Trophoblast cell (in vitro differentiated cells and primary cell): Measurements from ENCODE around the gene RHO.
"Not testable (repeated sequence)": the region's sequence is repeated elsewhere in the genome, so short reads cannot be mapped to it uniquely, and the experiment has no call there.

ENCODE experiments used
- DNase-seq, 2 donors: peaks; one replicate each; pipeline ENCODE4 v3.0.0-alpha.2; 2016
- H2AFZ ChIP-seq: 2 replicates; pipeline ENCODE4 v1.6.1; 2013; ENCODE audit warnings: low read length, moderate library complexity, mild to moderate bottlenecking; ENCODE audit not compliant: insufficient read depth, poor library complexity
- H2AK5ac ChIP-seq: 2 replicates; pipeline ENCODE4 v1.6.1; 2013; ENCODE audit warnings: mild to moderate bottlenecking, low read length
- H2BK120ac ChIP-seq: 2 replicates; pipeline ENCODE4 v1.6.1; 2013; ENCODE audit warnings: low read length, mild to moderate bottlenecking, moderate library complexity; ENCODE audit not compliant: insufficient read depth, poor library complexity
- H2BK12ac ChIP-seq: 2 replicates; pipeline ENCODE4 v1.6.1; 2013; ENCODE audit warnings: mild to moderate bottlenecking, low read length, moderate library complexity
- H2BK5ac ChIP-seq: 2 replicates; pipeline ENCODE4 v1.6.1; 2013; ENCODE audit warnings: low read length, low read depth, moderate library complexity, mild to moderate bottlenecking; ENCODE audit not compliant: poor library complexity
- H3K14ac ChIP-seq: 2 replicates; pipeline ENCODE4 v1.6.1; 2013; ENCODE audit warnings: mild to moderate bottlenecking, low read length
- H3K18ac ChIP-seq: 2 replicates; pipeline ENCODE4 v1.6.1; 2013; ENCODE audit warnings: mild to moderate bottlenecking, low read length
- H3K23ac ChIP-seq: 2 replicates; pipeline ENCODE4 v1.6.1; 2013; ENCODE audit warnings: low read length
- H3K27ac ChIP-seq: 2 replicates; pipeline ENCODE4 v1.5.1; 2013; ENCODE audit warnings: low read depth, mild to moderate bottlenecking, inconsistent platforms, low read length, moderate library complexity
- H3K27me3 ChIP-seq: 2 replicates; pipeline ENCODE4 v1.6.1; 2013; ENCODE audit warnings: inconsistent platforms, mild to moderate bottlenecking, low read length, moderate library complexity; ENCODE audit not compliant: insufficient read depth
- H3K36me3 ChIP-seq, 2 experiments: 1 replicate in 1 of 2; 2 replicates in 1 of 2; pipeline ENCODE4 v1.6.1; 2013; ENCODE audit warnings: low read length in 2 of 2, mild to moderate bottlenecking in 2 of 2, moderate library complexity in 1 of 2; ENCODE audit not compliant: insufficient read depth in 2 of 2, control insufficient read depth in 1 of 2
- H3K4ac ChIP-seq: 2 replicates; pipeline ENCODE4 v1.6.1; 2013; ENCODE audit warnings: low read depth, mild to moderate bottlenecking, low read length, moderate library complexity
- H3K4me1 ChIP-seq, 2 experiments: 1 replicate in 1 of 2; 2 replicates in 1 of 2; pipeline ENCODE4 v1.6.1; 2013; ENCODE audit warnings: low read length in 2 of 2, mild to moderate bottlenecking in 2 of 2, moderate library complexity in 1 of 2; ENCODE audit not compliant: insufficient read depth in 2 of 2, control insufficient read depth in 1 of 2
- H3K4me2 ChIP-seq: 2 replicates; pipeline ENCODE4 v1.6.1; 2013; ENCODE audit warnings: inconsistent platforms, mild to moderate bottlenecking, low read length, moderate library complexity
- H3K4me3 ChIP-seq: 2 replicates; pipeline ENCODE4 v1.5.1; 2013; ENCODE audit warnings: mild to moderate bottlenecking, low read depth, low read length, inconsistent platforms
- H3K79me1 ChIP-seq: one replicate; pipeline ENCODE4 v1.6.1; 2013; ENCODE audit warnings: low read length
- H3K79me2 ChIP-seq: 2 replicates; pipeline ENCODE4 v1.6.1; 2013; ENCODE audit warnings: low read length, mild to moderate bottlenecking; ENCODE audit not compliant: control insufficient read depth, insufficient read depth, poor library complexity
- H3K9ac ChIP-seq: 2 replicates; pipeline ENCODE4 v1.6.1; 2013; ENCODE audit warnings: mild to moderate bottlenecking, low read length
- H3K9me3 ChIP-seq: 2 replicates; pipeline ENCODE4 v1.6.1; 2013; ENCODE audit warnings: low read depth, mild to moderate bottlenecking, control low read depth, inconsistent platforms, low read length; ENCODE audit not compliant: insufficient read depth
- H4K12ac ChIP-seq: 2 replicates; pipeline ENCODE4 v1.6.1; 2013; ENCODE audit warnings: low read depth, mild to moderate bottlenecking, low read length, moderate library complexity
- H4K8ac ChIP-seq: 2 replicates; pipeline ENCODE4 v1.6.1; 2013; ENCODE audit warnings: low read depth, mild to moderate bottlenecking, low read length, moderate library complexity
- H4K91ac ChIP-seq: one replicate; pipeline ENCODE4 v1.6.1; 2013; ENCODE audit warnings: low read depth, mild to moderate bottlenecking, low read length, moderate library complexity
- WGBS: extraction: QIAGEN DNeasy Blood & Tissue Kit; methylation state at CpG from one replicate; pipeline ENCODE4 v1.1.7; 2013; ENCODE audit warnings: missing lambda C conversion rate; ENCODE audit not compliant: insufficient read length, insufficient coverage; ENCODE audit errors: extremely low coverage; 5-methylcytosine and 5-hydroxymethylcytosine counted together

Gene RHO

DNA sequence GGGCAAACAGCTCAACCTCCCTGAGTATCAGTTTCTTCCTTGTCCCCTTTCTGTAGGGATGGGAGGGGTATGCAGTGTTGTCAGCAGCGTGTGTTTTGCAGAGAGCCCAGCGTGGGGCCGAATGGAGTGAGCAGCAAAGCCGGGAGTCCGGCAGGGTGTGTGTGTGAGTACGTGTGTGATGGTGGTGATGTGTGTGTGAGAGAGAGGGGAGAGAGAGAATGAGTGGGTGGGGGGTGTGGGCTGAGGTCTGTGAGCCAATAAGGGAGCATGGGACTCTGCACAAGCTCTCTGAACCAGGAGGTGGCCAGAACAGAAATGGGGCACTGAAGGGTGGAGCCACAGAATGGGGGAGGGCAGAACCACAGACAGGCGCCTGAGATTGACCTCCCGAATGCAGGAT is 44.6 kb upstream of the RHO start:
- Histone ChIP-seq H4K91ac (peak overlapping the region; percentile 48), H2AK5ac (no peak overlapping the region), H4K8ac (peak overlapping the region; percentile 49), H4K12ac (no peak overlapping the region), H3K36me3 (peaks cover 12 to 20% of the 10 kb centered on the region in 2 experiments), H3K79me2 (peaks cover 11% of the 10 kb centered on the region), H3K27me3 (no peaks in the 10 kb centered on the region), H3K23ac (no peak overlapping the region), H3K9ac (no peak overlapping the region), H2AFZ (no peak overlapping the region), H3K4me2 (no peak overlapping the region), H3K79me1 (peaks cover 40% of the 10 kb centered on the region), H3K4me3 (no peak overlapping the region), H2BK12ac (peak overlapping the region; percentile 68), H3K18ac (peak overlapping the region; percentile 65), H2BK120ac (peak overlapping the region; percentile 3), H3K9me3 (no peaks in the 10 kb centered on the region), H2BK5ac (peak overlapping the region; percentile 33), H3K27ac (no peak overlapping the region), H3K4ac (no peak overlapping the region), H3K4me1 (peaks cover 40 to 47% of the 10 kb centered on the region in 2 experiments), H3K14ac (peak overlapping the region; percentile 63)
- WGBS = no CpG with 5 or more reads among the region's 8 CpGs
- no peak for DNase-seq

DNA sequence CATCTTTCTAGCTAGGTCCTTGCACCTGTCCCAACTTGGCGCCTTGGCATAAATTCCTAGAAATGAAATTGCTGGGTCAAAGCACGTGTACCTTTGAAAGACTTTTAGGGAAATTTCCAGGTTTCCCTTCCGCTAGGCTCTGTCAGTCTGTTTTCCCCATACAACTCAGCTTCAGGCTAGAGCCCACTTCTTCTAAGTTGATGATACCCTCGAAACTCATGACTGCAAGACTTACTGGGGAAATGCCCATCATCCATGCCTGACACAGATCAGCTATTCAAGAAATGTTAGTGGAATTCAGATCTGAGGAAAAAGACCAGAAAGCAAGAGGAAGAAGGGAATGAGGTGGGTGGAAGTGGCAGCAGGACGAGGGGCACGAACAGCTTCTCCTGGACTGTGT is 43.3 kb upstream of the RHO start:
- H2AFZ ChIP-seq, H3K4me3 ChIP-seq, H3K27me3 ChIP-seq, H4K12ac ChIP-seq, H2AK5ac ChIP-seq, H3K23ac ChIP-seq, H3K9ac ChIP-seq, H3K18ac ChIP-seq, H3K9me3 ChIP-seq: not testable (repeated sequence)
- Histone ChIP-seq H3K36me3 (peaks cover 6 to 14% of the 10 kb centered on the region in 2 experiments), H3K14ac (peak overlapping the region; percentile 54), H4K91ac (peak overlapping the region; percentile 78), H3K79me1 (peaks cover 41% of the 10 kb centered on the region), H3K4me2 (peak overlapping the region; percentile 38), H2BK120ac (peak overlapping the region; percentile 86), H3K27ac (peak overlapping the region; percentile 99), H3K79me2 (peaks cover 11% of the 10 kb centered on the region), H4K8ac (peak overlapping the region; percentile 17), H3K4me1 (peaks cover 40 to 47% of the 10 kb centered on the region in 2 experiments), H3K4ac (peak overlapping the region; percentile 10), H2BK5ac (peak overlapping the region; percentile 82), H2BK12ac (peak overlapping the region; percentile 52)
- DNase-seq = peak in 1 of 2 donors; percentile 42
- no CpG with 5 or more reads among the region's 6 CpGs for WGBS

DNA sequence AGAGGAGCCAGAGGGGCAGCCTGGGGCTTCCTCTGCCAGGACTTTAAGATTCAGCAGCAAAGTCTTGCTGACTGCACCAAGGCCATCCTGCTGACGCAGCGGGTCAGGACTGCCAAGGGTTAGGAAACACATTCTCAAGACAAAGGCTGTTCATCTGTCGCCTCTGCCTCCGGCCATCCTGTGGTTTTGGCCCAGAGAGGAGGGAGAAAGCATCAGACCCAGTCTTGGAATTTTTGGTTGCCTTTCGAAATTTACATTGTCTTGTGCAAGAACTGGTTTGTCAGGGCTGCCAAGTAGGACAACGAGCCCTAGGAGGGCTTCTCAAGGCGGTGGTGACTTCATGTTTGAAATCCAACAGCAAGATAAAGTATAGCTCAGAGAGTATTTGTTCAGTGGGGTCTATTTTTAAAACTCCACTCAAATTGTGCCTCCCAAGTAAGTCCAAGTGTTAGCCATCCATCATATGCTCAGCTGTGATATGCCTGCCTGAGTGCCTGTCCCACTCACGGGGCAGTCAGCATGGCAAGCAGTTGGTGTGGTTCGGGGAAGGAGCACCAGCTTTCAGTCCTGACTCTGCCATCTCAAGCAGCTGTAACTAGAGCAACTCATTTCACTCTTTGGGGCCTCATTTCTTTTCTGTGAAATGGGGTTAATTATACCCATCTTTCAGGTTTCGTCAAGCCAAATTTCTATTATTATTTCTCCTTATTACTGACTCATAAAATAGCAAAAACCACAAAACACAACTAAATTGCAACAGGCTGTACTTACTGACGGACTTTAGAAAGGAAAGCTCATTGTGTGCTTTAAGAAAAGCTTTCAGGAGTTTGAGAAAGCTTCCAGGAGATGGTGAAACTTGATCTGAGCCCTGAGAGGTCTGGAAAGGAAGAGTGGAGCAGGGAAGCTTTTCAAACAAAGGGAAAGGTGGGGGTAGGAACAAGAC is 42.4 kb upstream of the RHO start:
- peak overlapping the region; percentile 95 for H3K4ac ChIP-seq
- H4K12ac ChIP-seq = no peak overlapping the region
- H3K4me2 ChIP-seq = peak overlapping the region; percentile 58
- no CpG with 5 or more reads among the region's 11 CpGs for WGBS
- H3K18ac ChIP-seq = peak overlapping the region; percentile 94
- peak overlapping the region; percentile 99 for H4K91ac ChIP-seq
- no peaks in the 10 kb centered on the region for H3K9me3 ChIP-seq
- peaks cover 14% of the 10 kb centered on the region for H3K79me2 ChIP-seq
- peaks cover 46 to 54% of the 10 kb centered on the region in 2 experiments for H3K4me1 ChIP-seq
- peak overlapping the region; percentile 94 for H2BK12ac ChIP-seq
- H3K14ac ChIP-seq = peak overlapping the region; percentile 91
- H2AK5ac ChIP-seq = peak overlapping the region; percentile 70
- DNase-seq = peak; percentile 99 to 100
- peak overlapping the region; percentile 24 for H2AFZ ChIP-seq
- H2BK5ac ChIP-seq = peak overlapping the region; percentile 97
- H3K9ac ChIP-seq = peak overlapping the region; percentile 30
- peak overlapping the region; percentile 87 for H4K8ac ChIP-seq
- no peaks in the 10 kb centered on the region for H3K27me3 ChIP-seq
- H3K23ac ChIP-seq = no peak overlapping the region
- H3K36me3 ChIP-seq = peaks cover 4 to 10% of the 10 kb centered on the region in 2 experiments
- H3K79me1 ChIP-seq = peaks cover 48% of the 10 kb centered on the region
- H3K27ac ChIP-seq = peak overlapping the region; percentile 99
- H2BK120ac ChIP-seq = peak overlapping the region; percentile 99
- H3K4me3 ChIP-seq = no peak overlapping the region

GRCh38 chr3:129486664-129487035 is 41.8 kb upstream of the RHO start:
- WGBS = no CpG with 5 or more reads among the region's 2 CpGs
- peaks cover 3 to 9% of the 10 kb centered on the region in 2 experiments for H3K36me3 ChIP-seq
- H2BK12ac ChIP-seq = peak overlapping the region; percentile 94
- H3K9ac ChIP-seq = no peak overlapping the region
- peaks cover 14% of the 10 kb centered on the region for H3K79me2 ChIP-seq
- peak overlapping the region; percentile 87 for H4K8ac ChIP-seq
- H3K4me2 ChIP-seq = peak overlapping the region; percentile 36
- H3K9me3 ChIP-seq = no peaks in the 10 kb centered on the region
- peak overlapping the region; percentile 99 for H4K91ac ChIP-seq
- peak overlapping the region; percentile 71 for H4K12ac ChIP-seq
- peak overlapping the region; percentile 98 for H2AK5ac ChIP-seq
- H3K27ac ChIP-seq = peak overlapping the region; percentile 99
- H2AFZ ChIP-seq = peak overlapping the region; percentile 68
- H3K14ac ChIP-seq = peak overlapping the region; percentile 91
- DNase-seq = no peak
- no peak overlapping the region for H3K4me3 ChIP-seq
- H3K4me1 ChIP-seq = peaks cover 46 to 53% of the 10 kb centered on the region in 2 experiments
- H2BK120ac ChIP-seq = peak overlapping the region; percentile 99
- H3K4ac ChIP-seq = peak overlapping the region; percentile 95
- peak overlapping the region; percentile 94 for H3K18ac ChIP-seq
- H2BK5ac ChIP-seq = peak overlapping the region; percentile 97
- peaks cover 50% of the 10 kb centered on the region for H3K79me1 ChIP-seq
- H3K23ac ChIP-seq = no peak overlapping the region
- H3K27me3 ChIP-seq = no peaks in the 10 kb centered on the region
